ENCODE results near the gene ATP6V1G2.

Gene ATP6V1G2

GRCh38 chr6:31585491-31585890, 39.1 kb upstream of the ATP6V1G2 start:
- H3K27ac ChIP-seq = no peak overlapping the region
- TF ChIP-seq CTCF (conservative IDR thresholded peaks at IDR 0.05) = no peak; the same call in 1 of the 2 replicates

DNA sequence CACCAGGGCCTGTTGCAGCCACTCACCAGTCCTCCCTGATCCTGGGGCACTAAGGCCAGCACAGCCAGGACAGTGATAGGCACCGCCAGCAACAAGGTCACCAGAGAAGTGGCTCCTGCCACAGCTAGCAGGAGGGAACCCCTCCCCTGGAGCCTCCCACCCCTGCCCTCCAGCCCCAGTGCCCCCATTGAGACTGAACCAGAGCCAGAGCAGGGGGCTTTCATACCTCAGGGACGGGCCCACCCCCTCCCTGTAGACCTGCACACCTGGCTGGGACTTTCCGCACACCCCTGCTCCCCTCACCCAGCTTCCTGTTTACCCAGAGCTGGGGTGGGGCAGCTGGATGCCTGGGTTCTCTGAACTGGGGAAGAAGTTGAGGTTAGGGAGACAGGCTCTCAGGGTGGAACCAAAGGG, 35.8 kb upstream of the ATP6V1G2 start, which contains the start of gene LTB:
Gene LTB, minus strand, starts transcription at position 195 of the 414 bp plus-strand sequence. Its CDS starts 7 bp downstream, at position 188.
- H3K27ac ChIP-seq = peak within 1 kb of the TSS; percentile 62; the same call in 1 of the 2 replicates
- TF ChIP-seq CTCF (conservative IDR thresholded peaks at IDR 0.05) = no peak

DNA sequence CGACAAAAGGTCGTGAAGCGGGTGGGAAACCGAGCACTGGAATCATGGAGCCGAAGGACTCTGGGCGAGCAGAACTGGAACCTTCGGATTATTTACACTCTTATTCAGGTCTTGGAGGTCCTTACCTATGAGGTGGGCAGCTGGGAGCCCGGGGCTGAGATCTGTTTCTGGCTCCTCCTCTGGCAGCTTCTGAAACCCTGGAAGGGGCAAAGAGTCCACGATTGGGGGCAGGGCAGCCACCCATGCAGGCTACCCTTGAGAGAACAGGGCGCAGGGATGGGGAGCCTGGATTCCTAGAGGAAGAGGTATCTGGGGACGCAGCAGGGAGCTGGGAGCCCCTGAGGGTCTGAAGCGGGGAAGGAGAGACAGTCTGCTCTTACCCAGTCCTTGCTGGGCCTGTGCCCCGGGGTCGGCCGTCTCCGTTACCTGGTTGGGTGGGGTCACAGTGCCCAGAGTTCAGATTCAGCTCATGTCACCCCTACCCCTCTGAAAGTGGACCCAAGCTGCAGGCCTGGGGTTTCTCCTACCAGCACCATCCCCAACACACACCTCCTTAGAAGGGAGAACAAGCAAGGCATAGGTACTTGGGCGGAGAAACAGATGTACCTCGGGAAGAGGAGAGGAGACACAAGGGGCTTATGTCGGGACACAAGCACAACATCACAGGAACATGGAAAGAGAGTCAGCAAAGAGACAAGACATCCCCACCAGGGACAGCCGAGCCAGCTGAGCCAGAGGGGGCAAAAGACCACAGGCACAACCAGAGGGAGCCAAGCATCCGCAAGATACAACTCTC, 35.2 kb upstream of the ATP6V1G2 start:
- no peak for TF ChIP-seq CTCF (conservative IDR thresholded peaks at IDR 0.05)
- H3K27ac ChIP-seq = peak overlapping the region; percentile 62; the same call in 1 of the 2 replicates

GRCh38 chr6:31580807-31581433, 34.5 kb upstream of the ATP6V1G2 start:
- H3K27ac ChIP-seq = peak overlapping the region; percentile 62; the same call in 1 of the 2 replicates
- peak; percentile 96 for TF ChIP-seq CTCF (conservative IDR thresholded peaks at IDR 0.05)

GRCh38 chr6:31580438-31580740, 34.0 kb upstream of the ATP6V1G2 start:
- peak overlapping the region; percentile 62; the same call in 1 of the 2 replicates for H3K27ac ChIP-seq

DNA sequence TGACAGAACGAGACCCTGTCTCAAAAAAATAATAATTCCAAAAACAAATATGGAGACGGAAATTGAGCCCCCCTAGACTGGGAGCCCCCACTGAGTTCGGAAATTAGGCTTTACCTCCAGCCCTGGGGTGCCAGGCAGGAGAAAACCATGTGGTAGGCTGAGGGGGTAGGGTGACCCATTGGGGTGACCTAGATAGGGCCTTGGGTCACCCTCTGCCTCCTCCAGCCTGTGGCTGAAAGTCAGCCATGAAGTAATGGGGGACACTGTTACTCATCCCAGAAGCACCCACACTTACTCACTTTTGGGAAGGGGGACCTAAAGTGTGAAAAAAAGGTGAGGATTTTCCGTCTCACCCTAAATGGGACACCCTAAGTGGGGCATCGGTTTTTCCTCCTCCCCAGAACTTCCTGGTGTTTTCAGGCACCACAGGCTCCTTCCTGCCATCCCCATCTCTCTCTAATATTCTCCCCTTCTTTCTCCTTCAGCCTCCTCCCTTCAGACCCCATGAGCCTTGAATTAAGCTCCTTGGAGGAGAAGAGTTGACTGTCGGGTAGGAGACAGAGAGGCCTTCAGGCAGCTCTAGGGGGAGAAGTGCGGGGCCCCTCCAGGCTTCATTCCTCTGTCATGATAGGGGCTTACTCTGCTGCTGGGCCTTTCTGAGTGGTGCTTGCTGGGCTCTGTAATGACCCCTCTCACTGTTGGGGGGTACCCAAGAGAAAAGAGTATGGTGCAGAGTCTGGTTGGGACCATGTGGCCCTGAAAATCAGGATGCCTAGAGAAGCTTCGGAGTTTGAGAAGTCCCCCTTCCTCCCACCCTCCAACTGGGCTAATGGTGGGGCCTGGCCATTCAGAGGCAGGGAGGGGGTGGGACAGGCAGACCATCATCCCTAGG, 33.4 kb upstream of the ATP6V1G2 start:
- no peak for TF ChIP-seq CTCF (conservative IDR thresholded peaks at IDR 0.05)
- no peak overlapping the region for H3K27ac ChIP-seq

More at GRCh38 chr6:31580438-31580740, 34.0 kb upstream of the ATP6V1G2 start:
- no peak for TF ChIP-seq CTCF (conservative IDR thresholded peaks at IDR 0.05)

DNA sequence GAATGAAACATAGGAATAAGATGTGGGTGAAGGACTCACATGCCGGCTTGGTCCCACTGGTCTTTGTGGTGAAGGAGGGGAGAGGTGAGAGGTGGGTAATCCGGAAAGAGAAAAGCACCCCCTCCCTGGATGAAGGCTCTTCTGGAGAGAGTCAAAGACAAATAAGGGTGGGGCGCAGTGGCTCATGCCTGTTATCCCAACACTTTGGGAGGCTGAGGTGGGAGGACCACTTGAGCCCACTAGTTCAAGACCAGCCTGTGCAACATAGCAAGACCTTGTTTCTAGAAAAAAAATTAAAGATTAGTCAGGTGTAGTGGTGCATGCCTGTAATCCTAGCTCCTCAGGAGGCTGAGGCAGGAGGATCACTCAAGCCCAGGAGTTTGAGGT, 32.7 kb upstream of the ATP6V1G2 start:
- TF ChIP-seq CTCF (conservative IDR thresholded peaks at IDR 0.05) = no peak
- no peak overlapping the region for H3K27ac ChIP-seq

Data from VCaP (cell line).